ENCODE results near the gene SNX25. TPM values are rescaled to one million over a fixed set of nuclear protein-coding genes. Genes with fewer than 3 reads are reported as not detected.

The SNX25 gene
- total and polyA plus RNA-seq, 2 of the 13 experiments (the other 11 are each of a cell fraction or from before 2014, with no cell fraction given) = 23.4 to 23.5 TPM

- TSS peak; percentile 74 for BruUV-seq (replicated peaks)
- in situ Hi-C loops (cut with HindIII; ENCODE audit: extremely low pct_ligation_motif_present, low pct_unique_long_range_greater_than_20kb) (no loop called here), intact Hi-C loops (cut with micrococcal nuclease; ENCODE audit: unreplicated experiment) (loop anchor here (5.0 kb wide), 2 partner anchors 61 to 194 kb away; partner anchors contain the start of genes ANKRD37, LRP2BP and SLC25A4)
- Histone ChIP-seq H3K9ac (ENCODE audit: insufficient read depth, low read depth, low read length) (peak overlapping the region; percentile 97), H3K4me3 (replicated peaks in 1 of 3; ENCODE audit: insufficient read depth in 1 of 3, low read depth in 2 of 3, low read length in 3 of 3) (peak overlapping the region; percentile 66 to 82 (median 73)), H3K36me3 (replicated peaks in 1 of 2; ENCODE audit: control insufficient read depth in 1 of 2, insufficient read depth in 2 of 2, low read length in 2 of 2) (peaks cover 0 to 5% of the 10 kb centered on the region in 2 experiments; a peak in 1 of 5 replicates), H3K4me2 (ENCODE audit: low read depth, low read length) (peak overlapping the region; percentile 98), H3K9me3 (ENCODE audit: low read length) (no peaks in the 10 kb centered on the region), H4K20me1 (ENCODE audit: insufficient read depth, low read length) (no peaks in the 10 kb centered on the region), H3K27ac (ENCODE audit: extremely low read length, insufficient read depth, low read length) (peak overlapping the region; percentile 96), H3K79me2 (ENCODE audit: insufficient read depth, low read length) (peaks cover 46% of the 10 kb centered on the region), H2AFZ (ENCODE audit: low read length) (no peak overlapping the region), H3K27me3 (ENCODE audit: control insufficient read depth in 1 of 2, insufficient read depth in 2 of 2, low read length in 2 of 2) (no peaks in the 10 kb centered on the region), H3K4me1 (ENCODE audit: insufficient read depth, low read length) (peaks cover 50% of the 10 kb centered on the region)
- WGBS (ENCODE audit: low lambda C conversion rate) = 2% methylated on average over 8 of the region's 8 CpGs
- FAIRE-seq (peak; percentile 40), ATAC-seq (peak; percentile 14), DNase-seq (ENCODE audit: low spot score) (no peak)
- ChIA-PET POLR2A (interaction anchor here (1.6 to 3.2 kb wide), 2 partner anchors 9 to 60 kb away, joined by 4 to 16 read pairs; partner anchors contain the start of gene SLC25A4), CTCF (ENCODE audit: low intra/inter-chr PET ratio, low total read pairs) (no interaction called here)
- TF ChIP-seq SPEN (CRISPR knock-in tag; IDR thresholded peaks at IDR 0.05; ENCODE audit: low read depth) = no peak
- no peak for TF ChIP-seq TARDBP (CRISPR knock-in tag; IDR thresholded peaks at IDR 0.05)
- no peak for TF ChIP-seq ZNF329 (CRISPR knock-in tag; IDR thresholded peaks at IDR 0.05; ENCODE audit: low read depth)
- no peak for TF ChIP-seq HNRNPLL (IDR thresholded peaks at IDR 0.05; ENCODE audit: low read depth, low read length, poor library complexity, severe bottlenecking)
- TF ChIP-seq ZMYM3 (CRISPR knock-in tag; IDR thresholded peaks at IDR 0.05) = 0 out of 2 replicates have a peak, but pooled peaks have one; percentile 13
- peak; percentile 10; the same call in 1 of the 2 replicates for TF ChIP-seq ZNF264 (CRISPR knock-in tag; IDR thresholded peaks at IDR 0.05)
- TF ChIP-seq ZNF275 (CRISPR knock-in tag; IDR thresholded peaks at IDR 0.05; ENCODE audit: borderline replicate concordance) = 0 out of 2 replicates have a peak, but pooled peaks have one; percentile 9
- no peak for TF ChIP-seq GPBP1L1 (CRISPR knock-in tag; IDR thresholded peaks at IDR 0.05)
- TF ChIP-seq MLXIP (CRISPR knock-in tag; IDR thresholded peaks at IDR 0.05; ENCODE audit: borderline replicate concordance) = no peak
- TF ChIP-seq, protein P1, sequence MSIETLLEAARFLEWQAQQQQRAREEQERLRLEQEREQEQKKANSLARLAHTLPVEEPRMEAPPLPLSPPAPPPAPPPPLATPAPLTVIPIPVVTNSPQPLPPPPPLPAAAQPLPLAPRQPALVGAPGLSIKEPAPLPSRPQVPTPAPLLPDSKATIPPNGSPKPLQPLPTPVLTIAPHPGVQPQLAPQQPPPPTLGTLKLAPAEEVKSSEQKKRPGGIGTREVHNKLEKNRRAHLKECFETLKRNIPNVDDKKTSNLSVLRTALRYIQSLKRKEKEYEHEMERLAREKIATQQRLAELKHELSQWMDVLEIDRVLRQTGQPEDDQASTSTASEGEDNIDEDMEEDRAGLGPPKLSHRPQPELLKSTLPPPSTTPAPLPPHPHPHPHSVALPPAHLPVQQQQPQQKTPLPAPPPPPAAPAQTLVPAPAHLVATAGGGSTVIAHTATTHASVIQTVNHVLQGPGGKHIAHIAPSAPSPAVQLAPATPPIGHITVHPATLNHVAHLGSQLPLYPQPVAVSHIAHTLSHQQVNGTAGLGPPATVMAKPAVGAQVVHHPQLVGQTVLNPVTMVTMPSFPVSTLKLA (IDR thresholded peaks at IDR 0.05) = no peak
- no peak for TF ChIP-seq TBP (CRISPR knock-in tag; IDR thresholded peaks at IDR 0.05)
- no peak for TF ChIP-seq TBL1XR1 (IDR thresholded peaks at IDR 0.05; ENCODE audit: borderline replicate concordance, low read length, partially characterized antibody)
- TF ChIP-seq, protein P2, sequence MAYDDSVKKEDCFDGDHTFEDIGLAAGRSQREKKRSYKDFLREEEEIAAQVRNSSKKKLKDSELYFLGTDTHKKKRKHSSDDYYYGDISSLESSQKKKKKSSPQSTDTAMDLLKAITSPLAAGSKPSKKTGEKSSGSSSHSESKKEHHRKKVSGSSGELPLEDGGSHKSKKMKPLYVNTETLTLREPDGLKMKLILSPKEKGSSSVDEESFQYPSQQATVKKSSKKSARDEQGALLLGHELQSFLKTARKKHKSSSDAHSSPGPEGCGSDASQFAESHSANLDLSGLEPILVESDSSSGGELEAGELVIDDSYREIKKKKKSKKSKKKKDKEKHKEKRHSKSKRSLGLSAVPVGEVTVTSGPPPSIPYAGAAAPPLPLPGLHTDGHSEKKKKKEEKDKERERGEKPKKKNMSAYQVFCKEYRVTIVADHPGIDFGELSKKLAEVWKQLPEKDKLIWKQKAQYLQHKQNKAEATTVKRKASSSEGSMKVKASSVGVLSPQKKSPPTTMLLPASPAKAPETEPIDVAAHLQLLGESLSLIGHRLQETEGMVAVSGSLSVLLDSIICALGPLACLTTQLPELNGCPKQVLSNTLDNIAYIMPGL (CRISPR knock-in tag; IDR thresholded peaks at IDR 0.05; ENCODE audit: borderline replicate concordance in 1 of 2, low read depth in 1 of 2) = peak in 1 of 2 experiments; percentile 8; a peak in 1 of 4 replicates
These were observed 6.4 kb upstream of the SNX25 start for GRCh38 chr4:185202984-185203485.
